ENCODE results near the gene TOMT.
"Not testable (repeated sequence)": the region's sequence is repeated elsewhere in the genome, so short reads cannot be mapped to it uniquely, and the experiment has no call there.

TOMT gene

DNA sequence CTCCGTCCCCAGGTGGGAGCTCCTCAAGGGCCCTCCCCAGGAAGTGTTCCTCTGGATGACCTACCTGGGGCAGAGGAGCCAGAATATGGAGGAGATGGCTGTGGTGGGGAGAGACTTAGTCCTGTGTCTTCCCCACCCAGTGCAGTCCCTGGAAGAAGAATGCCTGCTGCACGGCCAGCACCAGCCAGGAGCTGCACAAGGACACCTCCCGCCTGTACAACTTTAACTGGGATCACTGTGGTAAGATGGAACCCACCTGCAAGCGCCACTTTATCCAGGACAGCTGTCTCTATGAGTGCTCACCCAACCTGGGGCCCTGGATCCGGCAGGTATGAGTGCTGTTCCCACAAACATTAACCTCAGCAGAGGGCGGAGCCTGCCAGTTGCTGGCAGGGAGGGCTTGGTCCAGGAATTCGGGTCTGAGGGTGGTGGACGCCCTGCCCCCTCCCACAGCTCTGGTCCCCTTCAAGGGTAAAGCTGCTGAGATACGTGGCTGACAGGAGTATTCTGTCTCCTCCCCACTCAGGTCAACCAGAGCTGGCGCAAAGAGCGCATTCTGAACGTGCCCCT lies 33.2 kb downstream of the TOMT start:
- FAIRE-seq: no peak
- DNase-seq (ENCODE audit: insufficient read length, low spot score): no peak
- TF ChIP-seq, protein P1, sequence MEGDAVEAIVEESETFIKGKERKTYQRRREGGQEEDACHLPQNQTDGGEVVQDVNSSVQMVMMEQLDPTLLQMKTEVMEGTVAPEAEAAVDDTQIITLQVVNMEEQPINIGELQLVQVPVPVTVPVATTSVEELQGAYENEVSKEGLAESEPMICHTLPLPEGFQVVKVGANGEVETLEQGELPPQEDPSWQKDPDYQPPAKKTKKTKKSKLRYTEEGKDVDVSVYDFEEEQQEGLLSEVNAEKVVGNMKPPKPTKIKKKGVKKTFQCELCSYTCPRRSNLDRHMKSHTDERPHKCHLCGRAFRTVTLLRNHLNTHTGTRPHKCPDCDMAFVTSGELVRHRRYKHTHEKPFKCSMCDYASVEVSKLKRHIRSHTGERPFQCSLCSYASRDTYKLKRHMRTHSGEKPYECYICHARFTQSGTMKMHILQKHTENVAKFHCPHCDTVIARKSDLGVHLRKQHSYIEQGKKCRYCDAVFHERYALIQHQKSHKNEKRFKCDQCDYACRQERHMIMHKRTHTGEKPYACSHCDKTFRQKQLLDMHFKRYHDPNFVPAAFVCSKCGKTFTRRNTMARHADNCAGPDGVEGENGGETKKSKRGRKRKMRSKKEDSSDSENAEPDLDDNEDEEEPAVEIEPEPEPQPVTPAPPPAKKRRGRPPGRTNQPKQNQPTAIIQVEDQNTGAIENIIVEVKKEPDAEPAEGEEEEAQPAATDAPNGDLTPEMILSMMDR (IDR thresholded peaks at IDR 0.05; ENCODE audit: insufficient read depth, missing control alignments): no peak

DNA sequence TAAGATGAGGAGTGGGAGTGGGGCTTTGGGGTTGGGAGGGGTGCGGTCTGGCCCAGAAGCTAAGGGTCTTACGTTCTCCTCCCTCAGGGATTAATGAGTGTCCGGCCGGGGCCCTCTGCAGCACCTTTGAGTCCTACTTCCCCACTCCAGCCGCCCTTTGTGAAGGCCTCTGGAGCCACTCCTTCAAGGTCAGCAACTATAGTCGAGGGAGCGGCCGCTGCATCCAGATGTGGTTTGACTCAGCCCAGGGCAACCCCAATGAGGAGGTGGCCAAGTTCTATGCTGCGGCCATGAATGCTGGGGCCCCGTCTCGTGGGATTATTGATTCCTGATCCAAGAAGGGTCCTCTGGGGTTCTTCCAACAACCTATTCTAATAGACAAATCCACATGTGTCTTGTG lies 33.8 kb downstream of the TOMT start:
- DNase-seq (ENCODE audit: insufficient read length, low spot score) (no peak), FAIRE-seq (no peak)
- TF ChIP-seq, protein P1 (IDR thresholded peaks at IDR 0.05; ENCODE audit: insufficient read depth, missing control alignments): no peak

DNA sequence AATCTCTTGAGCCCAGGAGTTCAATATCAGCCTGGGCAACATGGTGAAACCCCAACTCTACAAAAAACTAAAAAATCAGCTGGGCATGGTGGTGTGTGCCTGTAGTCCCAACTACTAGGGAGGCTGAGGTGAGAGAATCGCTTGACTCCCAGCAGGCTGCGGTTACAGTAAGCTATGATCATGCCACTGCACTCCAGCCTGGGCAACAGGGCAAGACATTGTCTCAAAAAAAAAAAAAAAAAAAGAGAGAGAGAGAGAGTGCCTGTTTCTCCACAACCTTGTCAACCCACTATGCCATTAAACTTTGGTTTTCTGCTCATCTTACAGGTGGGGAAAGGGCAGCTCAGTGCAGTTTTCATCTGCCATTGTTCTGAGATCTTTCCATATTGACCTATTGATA lies 34.9 kb downstream of the TOMT start:
- DNase-seq (ENCODE audit: insufficient read length, low spot score) (no peak), FAIRE-seq (no peak)
- TF ChIP-seq, protein P1 (IDR thresholded peaks at IDR 0.05; ENCODE audit: insufficient read depth, missing control alignments): no peak

DNA sequence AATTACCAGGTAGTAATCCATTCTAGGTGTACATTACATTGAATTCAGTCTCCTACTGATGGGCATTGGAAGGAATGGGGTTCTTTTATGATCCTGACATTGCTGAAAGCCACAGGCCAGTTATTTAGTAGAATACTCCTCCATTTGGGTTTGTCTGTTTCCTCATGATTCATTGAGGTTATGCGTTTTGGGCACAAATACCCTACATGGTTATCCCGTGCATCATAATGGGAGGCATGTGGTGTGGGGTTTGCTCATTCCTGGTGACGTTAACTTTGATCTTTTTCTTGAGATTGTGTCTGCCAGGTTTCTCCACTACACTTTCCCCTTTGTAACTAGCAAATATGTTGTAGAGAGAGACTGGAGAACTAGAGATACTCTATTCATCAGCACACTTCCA lies 35.3 kb downstream of the TOMT start:
- no peak for FAIRE-seq
- no peak for DNase-seq (ENCODE audit: insufficient read length, low spot score)
- TF ChIP-seq, protein P1 (IDR thresholded peaks at IDR 0.05; ENCODE audit: insufficient read depth, missing control alignments): no peak

DNA sequence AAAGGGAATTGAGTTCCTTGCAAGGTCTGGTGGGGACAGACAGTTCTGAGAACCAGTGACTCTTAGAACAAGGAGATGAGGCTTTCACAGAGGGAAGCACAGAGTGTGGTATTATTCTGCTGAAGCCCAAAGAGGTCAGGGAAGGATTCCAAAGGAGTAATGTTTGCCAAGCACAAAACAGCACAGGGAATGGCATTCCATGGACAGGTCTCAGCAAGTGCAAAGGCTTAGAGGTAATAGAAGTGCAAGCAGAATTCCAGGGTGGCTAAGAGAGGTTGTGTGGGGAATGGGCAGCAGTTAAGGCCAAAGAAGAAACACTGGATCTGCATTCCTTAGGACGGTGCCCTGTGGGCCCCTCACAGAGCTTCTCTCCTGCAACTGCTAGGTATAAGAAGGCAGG lies 36.4 kb downstream of the TOMT start:
- not testable (repeated sequence) for DNase-seq (ENCODE audit: insufficient read length, low spot score); FAIRE-seq

DNA sequence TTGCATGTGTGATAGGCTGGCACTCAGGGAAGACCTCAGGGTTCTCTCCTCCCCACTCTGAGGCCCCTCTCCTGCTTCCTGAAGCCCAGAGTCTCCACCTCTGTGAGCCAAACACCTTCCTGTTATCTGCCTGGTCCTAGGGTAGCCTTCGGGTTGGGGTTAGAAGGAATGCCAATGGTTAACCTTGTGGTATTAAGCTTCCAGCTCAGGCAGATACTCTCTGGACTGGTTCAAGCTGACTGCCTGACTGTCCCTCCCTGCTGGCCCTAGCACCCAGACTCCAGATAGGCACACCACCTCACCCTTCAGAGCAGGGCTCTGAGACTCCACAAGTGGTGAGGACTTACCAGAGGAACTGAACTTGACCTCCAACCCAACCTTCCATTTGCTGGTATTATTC lies 36.8 kb downstream of the TOMT start:
- not testable (repeated sequence) for FAIRE-seq; DNase-seq (ENCODE audit: insufficient read length, low spot score)

DNA sequence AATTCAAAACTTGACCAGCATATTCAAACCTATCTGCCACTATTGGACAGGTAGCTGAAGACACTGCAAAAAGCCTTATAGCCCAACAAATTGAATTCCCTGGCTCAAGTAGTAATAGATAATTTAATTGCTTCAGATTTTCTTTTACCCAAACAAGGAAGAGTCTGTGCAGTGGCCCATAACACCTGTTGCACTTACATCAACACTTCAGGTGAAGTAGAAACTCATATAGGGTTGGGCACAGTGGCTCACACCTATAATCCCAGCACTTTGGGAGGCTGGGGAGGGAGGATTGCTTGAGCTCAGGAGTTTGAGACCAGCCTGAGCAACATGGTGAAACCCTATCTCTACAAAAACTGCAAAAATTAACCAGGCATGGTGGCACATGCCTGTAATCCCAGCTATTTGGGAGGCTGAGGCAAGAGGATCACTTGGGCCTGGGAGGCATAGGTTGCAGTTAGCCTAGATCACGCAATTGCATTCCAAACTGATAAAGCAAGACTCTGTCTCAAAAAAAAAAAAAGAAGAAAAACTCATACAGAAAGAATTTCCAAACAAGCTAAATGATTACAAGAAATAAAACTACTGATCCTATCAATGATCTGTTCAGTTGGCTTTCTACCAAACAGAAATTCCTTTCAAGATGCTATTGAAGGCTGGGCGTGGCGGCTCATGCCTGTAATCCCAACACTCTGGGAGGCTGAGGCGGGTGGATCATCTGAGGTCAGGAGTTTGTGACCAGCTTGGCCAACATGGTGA lies 39.3 kb downstream of the TOMT start:
- FAIRE-seq (no peak), DNase-seq (ENCODE audit: insufficient read length, low spot score) (no peak)
- TF ChIP-seq, protein P1 (IDR thresholded peaks at IDR 0.05; ENCODE audit: insufficient read depth, missing control alignments): no peak

DNA sequence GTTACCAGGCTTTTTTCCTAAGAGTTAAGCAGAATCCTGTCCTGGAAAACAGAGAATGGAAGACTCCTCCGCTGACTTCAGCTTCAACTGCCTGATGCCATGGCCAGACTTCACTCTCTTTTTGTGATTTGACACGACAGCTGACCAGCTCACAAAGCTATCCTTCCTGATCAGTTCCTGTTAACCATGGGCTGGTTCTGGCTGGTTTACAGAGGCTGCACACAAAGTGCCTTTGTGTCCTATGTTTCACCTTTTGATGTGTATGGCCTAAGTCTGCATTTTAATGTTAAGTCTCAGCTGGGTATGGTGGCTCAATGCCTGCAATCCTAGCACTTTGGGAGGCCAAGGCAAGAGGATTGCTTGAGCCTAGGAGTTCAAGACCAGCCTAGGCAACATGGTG lies 40.9 kb downstream of the TOMT start:
- TF ChIP-seq, protein P1 (IDR thresholded peaks at IDR 0.05; ENCODE audit: insufficient read depth, missing control alignments): no peak
- DNase-seq (ENCODE audit: insufficient read length, low spot score) (no peak), FAIRE-seq (no peak)

Data from D721Med (cell line).